GM18907 (cell line): ENCODE measurements around the gene METTL4.

Experiments used
- ATAC-seq: cut with Tn5 transposase; IDR thresholded peaks from one replicate; pipeline ENCODE4 v1.9.1; 2021; ENCODE audit warnings: mild to moderate bottlenecking, moderate library complexity; ENCODE audit not compliant: unreplicated experiment

Gene METTL4

DNA sequence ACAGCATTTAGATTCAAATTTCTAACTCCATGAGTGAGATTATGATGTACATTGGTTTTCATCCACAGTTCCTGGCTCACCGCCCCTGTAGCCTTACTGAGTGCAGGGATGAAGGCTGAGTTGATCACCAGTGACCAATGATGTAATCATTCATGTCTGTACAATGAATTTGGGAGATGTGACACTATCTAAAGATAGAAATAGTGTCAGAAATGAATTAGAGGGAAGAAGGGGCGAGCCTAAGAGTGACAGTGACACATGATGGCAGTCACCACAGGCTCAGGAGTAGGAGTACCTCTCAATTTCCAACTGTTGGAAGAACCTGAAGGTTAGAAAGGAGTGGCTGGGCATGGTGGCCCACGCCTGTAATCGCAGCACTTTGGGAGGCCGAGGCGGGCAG is 3.2 kb downstream of the METTL4 start:
- ATAC-seq, result no peak

DNA sequence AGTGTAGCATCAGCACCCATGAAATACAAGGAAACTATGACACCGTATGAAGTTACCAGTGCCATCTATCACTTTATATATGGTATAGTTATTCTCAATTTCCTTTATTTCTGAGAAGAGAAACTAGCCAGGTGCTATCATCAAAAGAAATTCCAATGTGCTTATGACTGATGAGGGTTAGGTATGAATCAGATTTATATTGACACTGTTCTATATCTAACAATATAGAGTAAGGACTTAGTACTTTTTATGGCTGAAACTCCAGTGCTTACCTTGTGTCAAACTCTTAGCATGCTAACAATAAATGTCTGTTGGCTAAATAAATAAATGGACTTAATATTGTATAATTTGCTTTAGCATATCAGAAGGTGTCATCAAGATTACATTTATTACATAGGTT is 6.9 kb downstream of the METTL4 start:
- no peak for ATAC-seq

DNA sequence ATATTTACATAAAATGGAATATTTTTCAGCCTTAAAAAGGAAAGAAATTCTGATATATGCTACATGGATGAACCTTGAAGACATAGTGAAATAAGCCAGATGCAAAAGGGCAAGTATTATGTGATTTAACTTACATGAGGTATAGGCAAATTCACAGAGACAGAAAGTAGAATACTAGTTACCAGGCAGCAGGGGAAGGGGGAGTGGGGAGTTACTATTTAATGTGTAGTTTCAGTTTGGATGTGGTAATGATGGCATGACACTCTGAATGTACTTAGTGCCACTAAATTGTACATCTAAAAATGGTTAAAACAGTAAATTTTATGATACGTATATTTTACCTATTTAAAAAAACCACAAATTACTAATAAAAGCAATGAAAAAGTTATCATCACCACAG is 12.1 kb downstream of the METTL4 start:
- ATAC-seq, result peak; percentile 74

DNA sequence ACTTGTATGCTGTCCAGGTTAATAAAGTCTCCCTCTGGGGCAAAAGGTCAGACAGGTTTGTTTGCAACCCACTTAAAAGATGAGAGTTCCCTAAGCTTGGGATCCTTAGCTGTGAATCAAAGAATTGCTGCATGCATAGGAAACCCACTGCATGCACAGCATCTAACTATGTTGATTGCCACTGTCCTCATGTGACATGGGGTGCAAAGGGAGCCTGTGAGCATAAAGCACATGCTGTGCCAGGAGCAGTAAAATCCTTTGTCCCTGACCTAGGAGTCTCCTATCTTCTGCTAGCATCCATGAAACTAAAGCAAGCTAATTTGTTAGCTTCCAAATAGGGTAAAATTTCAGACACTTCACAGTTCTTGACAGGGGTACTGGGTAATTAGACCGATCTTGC is 13.8 kb downstream of the METTL4 start:
- ATAC-seq, result no peak

DNA sequence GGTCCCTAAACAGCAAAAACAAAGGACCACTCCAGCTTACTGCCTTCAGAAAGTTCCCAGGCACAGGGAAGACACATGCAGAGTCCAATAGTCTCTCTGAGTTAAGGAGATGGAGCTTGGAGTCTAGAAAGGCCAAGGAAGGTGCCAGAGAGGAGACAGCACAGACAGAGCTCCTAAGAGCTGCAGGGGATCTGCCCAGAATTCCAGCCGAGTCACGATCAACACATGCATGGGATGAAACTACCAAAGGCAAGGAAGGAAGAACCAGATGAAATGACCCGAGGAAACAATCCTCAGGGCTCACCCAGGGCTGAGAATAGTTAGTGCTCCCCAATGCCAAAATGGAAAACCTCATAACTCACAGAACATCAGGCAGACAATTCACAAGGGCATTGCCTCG is 15.4 kb downstream of the METTL4 start:
- no peak for ATAC-seq

DNA sequence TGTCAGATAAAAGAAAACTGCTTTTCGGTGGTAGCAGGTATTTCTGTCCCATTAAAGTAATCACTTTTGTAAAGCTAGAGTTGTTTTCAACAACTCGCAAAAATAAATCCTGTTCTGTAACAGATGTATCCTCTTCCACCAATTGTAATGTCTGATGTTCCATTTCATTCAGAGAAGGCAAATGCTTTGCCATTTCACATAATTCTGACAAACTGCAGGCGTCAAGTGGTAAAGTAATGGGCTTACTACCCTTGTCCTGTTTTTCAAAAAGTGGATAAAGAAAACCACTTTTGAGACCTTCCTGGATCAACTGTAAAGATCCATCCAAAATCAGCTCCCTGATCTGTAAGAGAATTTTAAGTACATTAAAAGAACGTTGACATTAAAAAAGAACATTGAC is 16.6 kb downstream of the METTL4 start:
- ATAC-seq, result no peak

DNA sequence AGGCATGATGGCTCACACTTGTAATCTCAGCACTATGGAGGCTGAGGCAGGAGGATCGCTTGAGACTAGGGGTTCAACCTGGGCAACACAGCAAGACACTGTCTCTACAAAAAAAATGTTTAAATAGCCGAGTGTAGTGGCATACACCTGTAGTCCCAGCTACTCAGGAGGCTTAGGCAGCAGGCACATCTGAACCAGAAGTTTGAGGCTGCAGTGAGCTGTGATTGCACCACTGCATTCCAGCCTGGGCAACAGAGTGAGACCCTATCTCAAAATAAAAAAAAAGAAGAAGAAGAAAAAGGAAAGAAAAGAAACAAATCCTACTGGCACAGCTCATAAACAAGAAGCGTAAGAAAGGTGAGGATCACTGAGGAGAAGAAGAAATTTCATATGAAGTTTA is 19.9 kb downstream of the METTL4 start:
- ATAC-seq, result no peak

DNA sequence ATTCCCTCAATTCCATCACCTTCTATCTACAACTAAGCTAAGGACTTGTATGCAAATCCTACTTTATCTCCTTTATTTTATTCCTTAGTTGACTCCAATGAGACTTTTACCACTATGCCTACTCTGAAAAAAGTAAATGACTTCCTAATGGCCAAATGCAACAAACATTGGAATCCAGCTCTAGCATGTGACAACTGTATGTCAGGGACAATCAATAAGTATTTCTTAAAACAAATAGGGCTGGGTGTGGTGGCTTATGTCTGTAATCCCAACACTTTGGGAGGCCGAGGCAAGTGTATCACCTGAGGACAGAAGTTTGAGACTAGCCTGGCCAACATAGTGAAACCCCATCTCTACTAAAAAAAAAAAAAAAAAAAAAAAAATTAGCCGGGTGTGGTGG is 21.8 kb downstream of the METTL4 start:
- no peak for ATAC-seq

DNA sequence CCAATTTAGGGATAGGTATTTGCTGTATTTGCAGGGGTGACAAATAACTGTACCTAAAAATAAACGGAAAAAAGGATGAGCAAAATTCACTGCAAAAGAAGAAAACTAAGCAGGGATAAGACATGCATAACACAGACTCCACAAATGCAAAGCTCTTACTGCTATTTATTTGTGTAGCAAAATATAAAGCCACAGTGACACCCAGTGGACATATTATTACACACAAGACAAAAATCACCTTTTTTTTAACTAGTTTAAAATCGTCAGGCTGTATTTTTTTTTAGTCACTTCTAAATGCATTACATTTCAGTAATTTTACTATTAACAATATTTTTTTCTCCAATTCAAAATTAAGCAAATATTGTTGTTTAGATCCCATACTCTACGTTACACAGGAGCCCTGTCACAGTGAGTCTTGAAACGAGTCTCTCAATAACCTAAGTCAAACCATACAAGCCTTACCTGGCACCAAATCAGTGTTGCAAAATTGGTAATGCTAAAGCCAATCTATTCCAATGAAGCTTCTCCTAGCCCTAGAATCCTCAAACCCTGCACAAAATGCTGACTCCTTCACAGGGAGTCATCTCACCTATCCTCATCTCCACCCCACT is 23.7 kb downstream of the METTL4 start:
- peak; percentile 61 for ATAC-seq

DNA sequence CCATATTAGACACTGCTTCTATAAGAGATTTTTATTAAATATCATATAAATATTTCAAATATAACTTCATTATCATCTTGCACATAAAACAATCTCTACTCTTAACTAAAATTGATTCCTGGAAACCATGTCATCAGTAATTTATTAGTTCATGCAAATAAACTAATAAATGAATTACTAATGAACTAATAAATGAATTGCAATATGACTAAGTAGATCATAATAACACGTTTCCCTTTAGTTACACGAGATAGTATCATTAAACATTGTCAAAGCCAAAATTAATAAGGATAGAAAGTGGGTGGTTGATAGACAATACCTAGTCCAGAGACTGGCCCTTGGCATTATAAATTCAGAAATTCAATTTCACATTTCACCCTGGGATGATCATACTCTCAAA is 26.1 kb downstream of the METTL4 start:
- ATAC-seq, result no peak

DNA sequence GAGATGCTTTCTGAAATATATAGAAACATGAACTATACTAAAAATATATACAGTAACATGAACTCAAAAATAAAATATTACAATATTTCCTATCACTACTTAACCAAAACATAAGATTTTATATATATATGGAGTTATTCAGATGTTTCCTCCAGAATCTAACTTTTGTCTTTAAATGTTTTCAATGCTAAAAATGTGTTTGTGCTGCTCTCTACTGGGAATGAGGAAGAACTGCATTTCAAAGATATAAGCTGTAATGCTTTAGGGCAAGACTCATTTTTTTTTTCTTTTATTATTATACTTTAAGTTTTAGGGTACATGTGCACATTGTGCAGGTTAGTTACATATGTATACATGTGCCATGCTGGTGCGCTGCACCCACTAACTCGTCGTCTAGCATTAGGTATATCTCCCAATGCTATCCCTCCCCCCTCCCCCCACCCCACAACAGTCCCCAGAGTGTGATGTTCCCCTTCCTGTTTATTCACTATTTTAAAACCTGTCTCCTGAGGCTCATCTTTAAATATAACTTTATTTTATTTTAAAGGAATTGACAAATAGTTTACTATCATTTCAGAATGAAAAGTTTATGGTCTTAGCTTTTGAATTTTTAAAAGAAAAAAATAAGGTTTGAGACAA is 29.3 kb downstream of the METTL4 start:
- peak; percentile 71 for ATAC-seq

DNA sequence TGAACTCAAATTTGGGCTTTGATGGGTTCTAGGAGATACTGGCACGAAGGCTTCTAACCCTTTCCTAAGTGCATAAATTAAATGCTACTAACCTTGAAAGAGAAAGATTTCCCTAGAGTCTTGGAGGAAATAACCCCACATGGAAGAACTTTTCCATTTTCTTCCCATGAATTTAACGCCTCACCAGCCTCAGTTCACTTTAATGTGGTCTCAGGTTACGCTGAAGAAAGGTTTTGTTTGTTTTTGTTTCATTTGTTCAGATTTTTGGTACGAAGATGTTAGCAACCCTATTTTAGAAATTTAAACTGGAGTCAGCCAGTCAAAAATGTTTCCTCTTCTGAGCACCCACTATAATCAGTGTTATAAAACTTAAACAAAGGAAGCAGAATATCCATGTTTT is 30.7 kb downstream of the METTL4 start:
- no peak for ATAC-seq

DNA sequence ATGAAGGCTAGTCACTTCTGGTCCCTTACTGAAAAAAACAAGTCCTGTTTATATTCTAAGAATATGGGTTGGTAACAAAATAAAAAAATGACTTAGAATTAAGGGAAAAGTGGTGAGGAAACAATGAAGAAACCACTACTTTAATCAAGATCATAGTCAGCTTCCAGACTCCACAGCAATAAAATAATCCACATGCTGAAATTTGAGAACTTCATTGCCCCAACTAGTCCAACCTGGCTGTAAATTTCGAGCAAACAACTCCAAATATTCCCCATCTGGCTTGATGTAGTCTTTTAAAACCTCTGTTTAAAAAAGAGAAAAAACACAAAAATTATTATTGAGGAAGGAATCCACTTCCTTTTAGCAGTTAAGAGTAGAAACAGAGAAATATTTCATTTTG is 32.5 kb downstream of the METTL4 start:
- no peak for ATAC-seq

DNA sequence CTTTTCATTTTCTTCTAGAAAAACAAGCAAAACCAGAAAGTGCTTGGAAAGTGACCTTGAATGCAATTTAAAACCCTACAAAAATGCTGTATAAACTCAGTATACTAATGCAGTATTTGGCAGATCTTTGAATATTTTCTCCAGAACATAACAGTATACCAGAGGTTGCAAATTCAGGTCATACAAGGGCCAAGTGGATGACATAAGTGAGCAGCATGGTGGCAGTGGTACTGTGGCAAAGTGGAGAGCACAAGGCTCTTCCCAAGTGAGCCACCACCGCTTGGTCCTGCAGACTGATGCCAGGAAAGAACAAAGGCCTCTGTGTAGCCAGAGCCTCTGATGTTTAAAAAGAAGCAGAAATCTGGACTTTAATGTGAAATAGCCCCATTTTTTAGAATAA is 33.1 kb downstream of the METTL4 start:
- no peak for ATAC-seq

DNA sequence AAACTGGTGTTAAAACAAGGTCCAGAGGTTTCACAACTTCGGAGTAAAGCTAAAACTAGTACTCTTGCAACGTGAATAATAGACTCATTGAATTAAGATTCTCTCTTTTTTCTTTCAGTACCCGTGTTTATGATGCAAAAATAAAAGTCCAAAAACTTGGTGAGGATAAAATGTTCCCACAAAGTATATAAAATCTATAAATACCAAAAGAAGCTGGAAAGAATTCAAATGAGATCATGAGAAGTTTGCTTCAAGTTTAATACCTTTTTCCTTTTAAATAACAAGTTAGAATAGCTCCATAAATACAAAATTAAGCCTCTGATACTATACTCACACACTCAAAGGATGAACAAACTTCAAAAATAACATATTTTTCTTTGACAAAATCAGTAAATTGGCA is 34.0 kb downstream of the METTL4 start:
- ATAC-seq, result no peak

DNA sequence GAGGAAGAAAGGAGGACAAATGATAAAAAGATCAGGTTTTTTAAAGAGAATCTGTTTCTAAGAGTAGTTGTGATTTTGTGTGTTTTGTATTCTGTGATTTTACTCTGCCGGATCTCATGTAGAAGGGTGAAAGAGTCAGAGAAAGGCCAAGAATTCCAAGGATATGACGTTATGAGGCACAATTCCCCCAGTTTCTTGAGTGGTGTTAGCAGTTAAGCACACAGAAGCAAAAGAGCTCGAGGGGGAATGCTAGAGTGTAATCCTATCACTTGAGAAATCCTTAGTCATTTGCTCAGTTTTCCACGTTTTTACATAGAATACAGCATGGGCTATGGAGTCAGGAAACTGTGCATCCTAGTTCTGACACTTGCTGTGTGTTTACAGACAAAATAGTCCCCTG is 34.8 kb downstream of the METTL4 start:
- ATAC-seq, result no peak

DNA sequence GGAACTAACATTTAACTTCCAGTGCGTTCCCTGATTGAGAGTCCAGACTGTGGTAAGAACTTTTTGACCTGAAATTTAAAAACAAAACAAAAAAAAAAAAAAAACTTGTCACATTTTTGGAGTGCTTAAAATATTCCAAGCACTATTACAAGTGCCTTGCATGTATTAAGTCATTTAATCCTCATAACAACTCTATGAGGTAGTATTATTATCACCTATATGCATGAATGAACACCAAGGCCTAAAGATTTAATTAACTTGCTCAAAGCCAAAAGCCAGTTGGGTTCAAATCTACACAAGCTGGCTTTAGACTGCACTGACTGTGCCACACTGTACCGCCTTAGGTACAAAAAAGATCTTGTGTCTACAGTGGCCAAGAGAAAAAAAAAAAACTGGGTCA is 35.2 kb downstream of the METTL4 start:
- no peak for ATAC-seq

DNA sequence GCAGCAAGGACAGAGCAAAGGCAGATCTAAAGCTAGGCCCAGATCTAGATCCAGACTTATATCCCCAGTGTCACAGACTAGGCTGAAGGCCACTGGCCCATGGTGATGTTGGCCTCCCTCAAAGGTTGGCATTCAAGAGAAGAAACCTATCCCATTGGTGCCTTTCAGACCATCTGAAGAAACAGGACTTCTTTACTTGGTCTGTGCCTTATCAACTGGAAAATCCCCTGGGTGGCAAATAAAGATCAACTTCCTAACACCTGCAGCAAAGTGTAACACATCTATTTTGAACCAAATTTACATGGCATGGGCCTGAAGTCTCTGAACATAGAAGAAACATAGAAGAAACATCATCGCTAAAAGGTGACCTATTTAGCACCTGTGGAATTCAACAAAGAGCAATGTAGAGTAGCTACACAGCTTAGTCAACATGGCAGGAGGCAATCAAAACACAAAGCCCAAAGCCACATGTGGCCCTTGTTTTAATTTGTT is 35.8 kb downstream of the METTL4 start:
- peak; percentile 53 for ATAC-seq

DNA sequence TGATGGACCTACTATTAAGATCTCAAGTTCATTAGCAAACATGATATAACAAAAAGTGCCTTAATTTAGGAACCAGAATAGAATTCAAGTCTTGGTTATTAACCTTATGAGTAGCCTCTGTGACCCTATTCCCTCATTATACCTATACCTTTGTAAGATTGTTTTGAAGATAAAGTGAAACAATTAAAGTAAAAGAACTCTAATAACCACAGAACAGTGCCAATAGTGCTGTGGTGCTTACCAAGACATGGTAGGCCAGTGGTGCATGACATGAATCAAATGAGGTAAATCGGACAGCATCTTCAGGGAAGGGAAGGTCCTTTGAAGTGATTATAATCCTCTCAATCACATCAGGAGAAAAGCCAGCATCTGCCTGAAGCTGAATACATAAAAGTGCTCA is 36.4 kb downstream of the METTL4 start:
- peak; percentile 65 for ATAC-seq

DNA sequence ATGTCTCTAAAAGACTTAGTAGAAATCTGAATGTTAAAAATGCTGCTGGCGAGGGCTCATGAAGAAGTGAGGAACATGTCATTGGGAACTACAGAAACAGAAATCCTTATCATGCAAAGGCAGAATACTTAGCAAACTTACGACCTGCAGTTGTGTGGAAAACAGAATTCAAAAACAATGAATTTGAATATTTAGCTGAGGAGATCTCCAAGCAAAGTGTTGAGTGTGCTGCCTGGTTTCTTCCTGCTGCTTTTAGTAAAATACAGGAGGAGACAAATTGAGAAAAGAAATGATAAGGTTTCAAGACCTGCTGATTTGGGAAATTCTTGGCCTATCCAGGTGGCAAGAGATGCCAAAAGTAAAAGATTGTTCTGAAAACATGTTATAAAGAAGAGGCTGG is 38.5 kb downstream of the METTL4 start:
- no peak for ATAC-seq

DNA sequence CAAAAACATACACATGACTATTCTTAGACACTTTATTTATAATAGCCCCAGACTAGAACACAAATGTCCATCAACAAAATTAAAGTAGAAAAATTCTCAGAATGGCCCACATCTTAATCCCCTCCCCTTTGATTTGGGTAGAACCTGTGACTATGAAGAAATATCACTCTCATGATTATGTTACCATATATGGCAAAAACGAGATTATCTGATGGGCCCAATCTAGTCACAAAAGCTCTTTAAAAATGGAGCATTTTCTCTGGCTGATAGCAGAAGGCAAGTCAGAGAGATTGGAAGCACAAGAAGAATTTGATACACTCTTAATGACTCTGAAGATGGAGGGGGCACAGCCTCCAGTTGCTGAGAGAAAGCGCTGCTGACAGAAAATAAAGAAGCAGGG is 39.6 kb downstream of the METTL4 start:
- no peak for ATAC-seq

DNA sequence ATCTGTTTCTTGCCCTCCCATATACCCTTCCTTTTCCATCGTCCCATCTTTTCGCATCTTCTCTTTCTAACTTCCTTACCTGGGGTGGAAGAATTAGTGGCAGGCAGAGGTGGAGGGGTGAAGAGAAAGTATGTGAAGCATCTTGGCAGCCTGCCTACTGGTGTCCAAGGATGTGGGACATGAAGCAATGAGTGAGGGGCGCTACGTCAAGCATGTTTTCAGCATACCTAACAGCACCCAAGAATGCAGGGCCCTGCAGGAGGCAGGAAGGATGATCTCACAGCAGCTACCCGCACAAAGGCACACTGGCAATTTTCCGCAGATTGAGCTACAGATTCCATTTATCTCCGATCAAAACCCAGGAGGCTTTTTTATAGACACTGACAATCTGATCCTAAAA is 42.2 kb downstream of the METTL4 start:
- ATAC-seq, result no peak

DNA sequence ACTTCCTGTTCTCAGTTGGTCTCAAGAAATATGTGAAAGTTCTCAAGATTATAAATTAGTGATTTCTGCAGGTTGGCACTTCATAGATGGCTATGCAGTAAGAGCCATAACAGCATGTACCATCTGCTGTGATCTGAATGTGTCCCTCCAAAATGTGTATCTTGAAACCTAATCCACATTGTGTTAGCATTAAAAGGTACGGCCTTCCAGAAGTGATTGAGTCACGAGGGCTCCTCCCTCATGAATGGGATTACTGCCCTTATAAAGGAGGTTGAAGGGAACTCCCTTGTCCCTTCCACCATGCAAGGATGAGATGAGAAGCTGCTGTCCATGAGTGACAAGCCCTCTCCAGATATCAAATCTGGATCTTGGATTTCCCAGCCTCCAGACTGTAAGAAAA is 45.0 kb downstream of the METTL4 start:
- no peak for ATAC-seq
